ENCODE results near the gene AOC1. TPM values are rescaled to one million over a fixed set of nuclear protein-coding genes. Genes with fewer than 3 reads are reported as not detected.

AOC1 gene
- total RNA-seq, 1 experiment from 2014 or later = not detected

- ChIA-PET CTCF (no interaction called here), POLR2A (ENCODE audit: unreplicated experiment) (no interaction called here)
- intact Hi-C loops (cut with micrococcal nuclease) = no loop called here
- peaks cover 18% of the 10 kb centered on the region for H3K27me3 ChIP-seq (ENCODE audit: low read length)
- no peaks in the 10 kb centered on the region for H3K36me3 ChIP-seq (ENCODE audit: low read depth, low read length)
- H3F3A ChIP-seq (ENCODE audit: low read length, unreplicated experiment) = no peaks in the 10 kb centered on the region
- TF ChIP-seq CTCF (conservative IDR thresholded peaks at IDR 0.05; ENCODE audit: low read depth, low read length) = no peak
- no peak for TF ChIP-seq EZH2 (IDR thresholded peaks at IDR 0.05; ENCODE audit: low read length, unreplicated experiment)
- TF ChIP-seq EZH2phosphoT487 (IDR thresholded peaks at IDR 0.05; ENCODE audit: borderline replicate concordance, low read length) = no peak
- H3K9me3 ChIP-seq (ENCODE audit: low read length) = no peaks in the 10 kb centered on the region
- no peak overlapping the region for H3K4me3 ChIP-seq (ENCODE audit: low read length)
- H2AFZ ChIP-seq (ENCODE audit: low read length) = no peak overlapping the region
- DNase-seq (no peak), ATAC-seq (no peak)
- no peaks in the 10 kb centered on the region for H4K20me1 ChIP-seq (ENCODE audit: low read length)
- no peaks in the 10 kb centered on the region for H3K9me2 ChIP-seq (replicated peaks; ENCODE audit: low read length)
- no peaks in the 10 kb centered on the region for H3K4me1 ChIP-seq (ENCODE audit: insufficient read depth, low read length)
- no TSS peak for BruUV-seq (replicated peaks)
- no peaks in the 10 kb centered on the region for H3K79me2 ChIP-seq (ENCODE audit: low read length)
- no peak overlapping the region for H3K27ac ChIP-seq (ENCODE audit: low read length)
- no peak overlapping the region for H3K4me2 ChIP-seq (ENCODE audit: low read length)
- no peak overlapping the region for H3K9ac ChIP-seq (ENCODE audit: low read length)
Observed at GRCh38 chr7:150874401-150875198, 22.3 kb downstream of the AOC1 start.

GRCh38 chr7:150875791-150876190 lies 23.5 kb downstream of the AOC1 start:
- intact Hi-C loops (cut with micrococcal nuclease) = no loop called here
- Histone ChIP-seq H4K20me1 (ENCODE audit: low read length) (no peaks in the 10 kb centered on the region), H3K9me2 (replicated peaks; ENCODE audit: low read length) (no peaks in the 10 kb centered on the region), H3K27ac (ENCODE audit: low read length) (no peak overlapping the region), H3F3A (ENCODE audit: low read length, unreplicated experiment) (no peaks in the 10 kb centered on the region), H3K9ac (ENCODE audit: low read length) (no peak overlapping the region), H3K27me3 (ENCODE audit: low read length) (peaks cover 7% of the 10 kb centered on the region; the same call in 1 of the 2 replicates), H3K9me3 (ENCODE audit: low read length) (no peaks in the 10 kb centered on the region), H3K4me1 (ENCODE audit: insufficient read depth, low read length) (no peaks in the 10 kb centered on the region), H2AFZ (ENCODE audit: low read length) (no peak overlapping the region), H3K36me3 (ENCODE audit: low read depth, low read length) (no peaks in the 10 kb centered on the region), H3K4me2 (ENCODE audit: low read length) (no peak overlapping the region), H3K4me3 (ENCODE audit: low read length) (no peak overlapping the region), H3K79me2 (ENCODE audit: low read length) (no peaks in the 10 kb centered on the region)
- ATAC-seq (peak; percentile 62), DNase-seq (peak; percentile 10)
- BruUV-seq (replicated peaks) = no TSS peak
- ChIA-PET CTCF (interaction anchor here (0.5 to 0.6 kb wide), 2 partner anchors 89 to 390 kb away, joined by 4 to 10 read pairs; no protein-coding TSS in a partner anchor), POLR2A (ENCODE audit: unreplicated experiment) (no interaction called here)
- TF ChIP-seq CTCF (conservative IDR thresholded peaks at IDR 0.05; ENCODE audit: low read depth, low read length) (peak; percentile 38; the same call in 1 of the 2 replicates), EZH2phosphoT487 (IDR thresholded peaks at IDR 0.05; ENCODE audit: borderline replicate concordance, low read length) (no peak), EZH2 (IDR thresholded peaks at IDR 0.05; ENCODE audit: low read length, unreplicated experiment) (no peak)

Data from PC-3 (cell line).